OCI-LY1 (cell line): ENCODE measurements around the gene KCNG4.

Experiments used
- H2AFZ ChIP-seq: fragments of 200-600 bp; sonication (generic), shearing (Covaris generic); 2 replicates; pipeline ENCODE4 v1.6.0; 2014; ENCODE audit warnings: antibody characterized with exemption, mild to moderate bottlenecking, low read length
- H3F3A ChIP-seq: fragments of 200-600 bp; sonication (generic), shearing (Covaris generic); 2 replicates; pipeline ENCODE4 v1.6.0; 2014; ENCODE audit warnings: mild to moderate bottlenecking, antibody characterized with exemption, low read length, moderate library complexity; ENCODE audit not compliant: insufficient read depth
- H3K27ac ChIP-seq: fragments of 200-600 bp; sonication (generic); 2 replicates; pipeline ENCODE4 v1.5.1; 2014; ENCODE audit warnings: low read length, mixed run types, mild to moderate bottlenecking, low read depth; ENCODE audit not compliant: poor library complexity, severe bottlenecking
- H3K27me3 ChIP-seq: fragments of 200-600 bp; sonication (generic); 2 replicates; pipeline ENCODE4 v1.6.0; 2014; ENCODE audit warnings: antibody characterized with exemption, mild to moderate bottlenecking, low read length, moderate library complexity; ENCODE audit not compliant: insufficient read depth
- H3K36me3 ChIP-seq: fragments of 200-600 bp; sonication (generic); 2 replicates; pipeline ENCODE4 v1.6.1; 2014; ENCODE audit warnings: mild to moderate bottlenecking, antibody characterized with exemption, low read length, moderate library complexity, mixed read lengths; ENCODE audit not compliant: insufficient read depth
- H3K4me1 ChIP-seq: fragments of 200-600 bp; sonication (generic); 2 replicates; pipeline ENCODE4 v1.5.1; 2014; ENCODE audit warnings: mild to moderate bottlenecking, low read length, moderate library complexity; ENCODE audit not compliant: insufficient read depth, severe bottlenecking
- H3K4me2 ChIP-seq: fragments of 200-600 bp; sonication (generic), shearing (Covaris generic); 2 replicates; pipeline ENCODE4 v1.6.1; 2014; ENCODE audit warnings: low read length
- H3K4me3 ChIP-seq: fragments of 200-600 bp; sonication (generic); 2 replicates; pipeline ENCODE4 v1.5.1; 2014; ENCODE audit warnings: low read length, low read depth, mild to moderate bottlenecking, mixed read lengths; ENCODE audit not compliant: poor library complexity, severe bottlenecking
- H3K79me2 ChIP-seq: fragments of 200-600 bp; shearing (Covaris generic); 2 replicates; pipeline ENCODE4 v1.6.1; 2016; ENCODE audit warnings: mixed run types, low read length, mixed read lengths; ENCODE audit not compliant: insufficient read depth
- H3K9ac ChIP-seq: fragments of 200-600 bp; sonication (generic), shearing (Covaris generic); 2 replicates; pipeline ENCODE4 v1.6.1; 2014; ENCODE audit warnings: mild to moderate bottlenecking, low read length, mixed read lengths
- H3K9me2 ChIP-seq: fragments of 200-600 bp; sonication (generic), shearing (Covaris generic); 2 replicates; pipeline ENCODE4 v1.6.1; 2014; ENCODE audit warnings: low read depth, mild to moderate bottlenecking, low read length, mixed read lengths
- H3K9me3 ChIP-seq: fragments of 200-600 bp; shearing (Covaris generic); 2 replicates; pipeline ENCODE4 v1.6.1; 2014; ENCODE audit warnings: low read length, mixed read lengths
- H4K20me1 ChIP-seq: fragments of 200-600 bp; sonication (generic), shearing (Covaris generic); 2 replicates; pipeline ENCODE4 v1.6.0; 2016; ENCODE audit warnings: mild to moderate bottlenecking, low read length; ENCODE audit not compliant: insufficient read depth
- CTCF ChIP-seq: fragments of 200-600 bp; sonication (generic), shearing (Covaris generic); IDR thresholded peaks from 2 replicates; pipeline ENCODE4 v1.5.1; 2017; ENCODE audit warnings: mild to moderate bottlenecking, antibody characterized with exemption, low read length, moderate library complexity, mixed read lengths
- EZH2 ChIP-seq: fragments of 200-600 bp; sonication (generic), shearing (Covaris generic); IDR thresholded peaks from 2 replicates; pipeline ENCODE4 v1.8.0; 2017; ENCODE audit warnings: borderline replicate concordance, mixed run types, mild to moderate bottlenecking, antibody characterized with exemption, low read length, moderate library complexity, mixed read lengths

The KCNG4 gene

GRCh38 chr16:84237994-84238750 is 1.6 kb downstream of the KCNG4 start:
- Histone ChIP-seq H3K27ac (no peak overlapping the region), H3K9me3 (no peaks in the 10 kb centered on the region), H3K4me3 (no peak overlapping the region), H3K27me3 (no peaks in the 10 kb centered on the region; the same call in 1 of the 2 replicates), H3K9ac (no peak overlapping the region), H3K9me2 (no peaks in the 10 kb centered on the region), H4K20me1 (no peaks in the 10 kb centered on the region), H3F3A (no peaks in the 10 kb centered on the region), H3K4me1 (no peaks in the 10 kb centered on the region), H2AFZ (no peak overlapping the region), H3K36me3 (no peaks in the 10 kb centered on the region), H3K4me2 (no peak overlapping the region), H3K79me2 (no peaks in the 10 kb centered on the region)
- TF ChIP-seq EZH2 (no peak), CTCF (no peak)

GRCh38 chr16:84236671-84237070 is 3.1 kb downstream of the KCNG4 start:
- no peaks in the 10 kb centered on the region; the same call in 1 of the 2 replicates for H3K27me3 ChIP-seq

GRCh38 chr16:84234321-84235241 is 5.2 kb downstream of the KCNG4 start:
- no peak overlapping the region for H3K27ac ChIP-seq
- H3K79me2 ChIP-seq = no peaks in the 10 kb centered on the region
- H3K4me3 ChIP-seq = no peak overlapping the region
- no peaks in the 10 kb centered on the region for H3K4me1 ChIP-seq
- H3K4me2 ChIP-seq = no peak overlapping the region
- H3K9me2 ChIP-seq = no peaks in the 10 kb centered on the region
- no peak for TF ChIP-seq CTCF
- TF ChIP-seq EZH2 = no peak
- H3K9ac ChIP-seq = no peak overlapping the region
- H3K36me3 ChIP-seq = no peaks in the 10 kb centered on the region
- no peaks in the 10 kb centered on the region for H3K9me3 ChIP-seq
- H4K20me1 ChIP-seq = no peaks in the 10 kb centered on the region
- no peaks in the 10 kb centered on the region; the same call in 1 of the 2 replicates for H3K27me3 ChIP-seq
- no peaks in the 10 kb centered on the region for H3F3A ChIP-seq
- H2AFZ ChIP-seq = no peak overlapping the region

More at GRCh38 chr16:84236671-84237070, 3.1 kb downstream of the KCNG4 start:
- no peak overlapping the region for H3K4me3 ChIP-seq
- H3K36me3 ChIP-seq = no peaks in the 10 kb centered on the region
- no peak overlapping the region for H3K9ac ChIP-seq
- H3K79me2 ChIP-seq = no peaks in the 10 kb centered on the region
- no peak overlapping the region for H2AFZ ChIP-seq
- no peaks in the 10 kb centered on the region for H4K20me1 ChIP-seq
- no peaks in the 10 kb centered on the region for H3K9me2 ChIP-seq
- no peak overlapping the region for H3K4me2 ChIP-seq
- TF ChIP-seq CTCF (no peak), EZH2 (no peak)
- no peaks in the 10 kb centered on the region for H3K9me3 ChIP-seq
- no peaks in the 10 kb centered on the region for H3K4me1 ChIP-seq
- no peak overlapping the region for H3K27ac ChIP-seq
- no peaks in the 10 kb centered on the region for H3F3A ChIP-seq
